Endothelial cell of umbilical vein (primary cell): Measurements from ENCODE around the gene MAPK6.

Source experiments
- EZH2 ChIP-seq: IDR thresholded peaks from 2 replicates; pipeline ENCODE4 v1.6.1; 2012; ENCODE audit warnings: borderline replicate concordance, low read depth, mild to moderate bottlenecking, moderate library complexity, low read length, inconsistent platforms; ENCODE audit not compliant: severe bottlenecking
- FOS ChIP-seq: IDR thresholded peaks from 2 replicates; pipeline ENCODE4 v1.6.1; 2011; ENCODE audit warnings: mild to moderate bottlenecking, low read length, moderate library complexity, borderline replicate concordance; ENCODE audit not compliant: insufficient read depth
- JUN ChIP-seq: IDR thresholded peaks from 2 replicates; pipeline ENCODE4 v1.6.1; 2011; ENCODE audit warnings: borderline replicate concordance, low read depth; ENCODE audit not compliant: insufficient read length, insufficient read depth
- MYC ChIP-seq: IDR thresholded peaks from one replicate; pipeline ENCODE4 v1.6.1; 2011; ENCODE audit warnings: mild to moderate bottlenecking, low read depth, low read length
- POLR2A ChIP-seq: IDR thresholded peaks from 2 replicates; pipeline ENCODE4 v1.6.1; 2012; ENCODE audit warnings: low read depth, mild to moderate bottlenecking, control low read depth, low read length
- POLR2AphosphoS5 ChIP-seq: IDR thresholded peaks from 2 replicates; pipeline ENCODE4 v1.6.1; 2012; ENCODE audit warnings: low read depth, mild to moderate bottlenecking, control low read depth, low read length, moderate library complexity; ENCODE audit not compliant: insufficient read depth
- TF ChIP-seq, protein P1 (sequence below), 2 donors: IDR thresholded peaks; 1 replicate in 1 of 2; 2 replicates in 1 of 2; pipeline ENCODE4 v1.5.1; 2011; ENCODE audit warnings: low read length in 2 of 2, mild to moderate bottlenecking in 2 of 2, moderate library complexity in 2 of 2, control low read depth in 1 of 2, inconsistent platforms in 1 of 2, low read depth in 1 of 2; ENCODE audit not compliant: insufficient read depth in 1 of 2; ENCODE audit errors: extremely low read depth in 1 of 2

DNA sequence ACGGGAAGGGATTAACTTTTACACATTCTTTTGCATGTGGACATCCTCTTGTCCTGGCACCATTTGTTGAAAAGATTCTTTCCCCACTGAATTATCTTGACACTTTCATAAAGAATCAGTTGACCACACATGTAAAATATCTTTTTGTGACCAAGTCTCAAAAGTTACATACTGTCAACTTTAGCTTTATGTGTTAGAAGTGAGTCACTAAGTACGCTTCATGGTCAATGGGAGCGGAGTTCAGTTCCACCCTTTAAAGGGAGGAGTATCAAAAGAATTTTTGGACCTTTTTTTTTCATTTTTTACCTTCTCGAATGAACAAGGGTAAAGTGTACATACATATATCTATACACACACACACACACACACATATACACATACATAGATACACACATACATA is 35.4 kb downstream of the MAPK6 start:
- TF ChIP-seq, protein P1, sequence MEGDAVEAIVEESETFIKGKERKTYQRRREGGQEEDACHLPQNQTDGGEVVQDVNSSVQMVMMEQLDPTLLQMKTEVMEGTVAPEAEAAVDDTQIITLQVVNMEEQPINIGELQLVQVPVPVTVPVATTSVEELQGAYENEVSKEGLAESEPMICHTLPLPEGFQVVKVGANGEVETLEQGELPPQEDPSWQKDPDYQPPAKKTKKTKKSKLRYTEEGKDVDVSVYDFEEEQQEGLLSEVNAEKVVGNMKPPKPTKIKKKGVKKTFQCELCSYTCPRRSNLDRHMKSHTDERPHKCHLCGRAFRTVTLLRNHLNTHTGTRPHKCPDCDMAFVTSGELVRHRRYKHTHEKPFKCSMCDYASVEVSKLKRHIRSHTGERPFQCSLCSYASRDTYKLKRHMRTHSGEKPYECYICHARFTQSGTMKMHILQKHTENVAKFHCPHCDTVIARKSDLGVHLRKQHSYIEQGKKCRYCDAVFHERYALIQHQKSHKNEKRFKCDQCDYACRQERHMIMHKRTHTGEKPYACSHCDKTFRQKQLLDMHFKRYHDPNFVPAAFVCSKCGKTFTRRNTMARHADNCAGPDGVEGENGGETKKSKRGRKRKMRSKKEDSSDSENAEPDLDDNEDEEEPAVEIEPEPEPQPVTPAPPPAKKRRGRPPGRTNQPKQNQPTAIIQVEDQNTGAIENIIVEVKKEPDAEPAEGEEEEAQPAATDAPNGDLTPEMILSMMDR (IDR thresholded peaks at IDR 0.05; ENCODE audit: extremely low read depth in 1 of 2, insufficient read depth in 1 of 2, low read depth in 1 of 2, low read length in 2 of 2) = no peak
- no peak for TF ChIP-seq POLR2A
- no peak for TF ChIP-seq EZH2
- TF ChIP-seq POLR2AphosphoS5 = no peak
- TF ChIP-seq JUN = no peak
- no peak for TF ChIP-seq FOS
- TF ChIP-seq MYC = no peak
